Testis (tissue), 3 donors: ENCODE results near the gene NPAS3. TPM values are rescaled to one million over a fixed set of nuclear protein-coding genes. Genes with fewer than 3 reads are reported as not detected.

Source experiments
- DNase-seq: peaks from one replicate; pipeline ENCODE4 v3.0.0-alpha.2; 2019
- H3K27ac ChIP-seq, 2 donors: fragments of 200-600 bp; sonication (generic); one replicate each; pipeline ENCODE4 v1.5.1; 2019
- H3K27me3 ChIP-seq: fragments of 200-600 bp; sonication (generic); one replicate; pipeline ENCODE4 v1.5.1; 2019
- H3K36me3 ChIP-seq: fragments of 200-600 bp; sonication (generic); one replicate; pipeline ENCODE4 v1.5.1; 2017; ENCODE audit warnings: low read depth; ENCODE audit errors: missing control alignments
- H3K4me1 ChIP-seq: fragments of 200-600 bp; sonication (generic); one replicate; pipeline ENCODE4 v1.5.1; 2019
- H3K4me3 ChIP-seq, 2 donors: fragments of 200-600 bp; sonication (generic); one replicate each; pipeline ENCODE4 v1.5.1; 2017 to 2019
- H3K9me3 ChIP-seq: fragments of 200-600 bp; sonication (generic); one replicate; pipeline ENCODE4 v1.5.1; 2017
- POLR2A ChIP-seq: fragments of 450-650 bp; IDR thresholded peaks from one replicate; pipeline ENCODE4 v1.6.1; 2017; ENCODE audit warnings: antibody characterized with exemption, mild to moderate bottlenecking, moderate library complexity
- WGBS, 2 donors: methylation state at CpG; one replicate each; pipeline ENCODE4 v1.1.5; 2018; 5-methylcytosine and 5-hydroxymethylcytosine counted together
- intact Hi-C: fragments of 100-400 bp; cut with DNase I; formaldehyde crosslinking; loops from one replicate; pipeline ENCODE4 v1.15.1; 2023; ENCODE audit warnings: low total_unique reads
- polyA plus RNA-seq: library from polyadenylated mRNA; stranded (reverse); fragments of 350-450 nt; fragmentation: Illumina TruSeq; extraction: RNeasy Lipid Tissue Mini Kit (QIAGEN cat#74804); gene quantifications from one replicate; pipeline ENCODE4 v1.2.3, GENCODE V29; 2014; ENCODE audit warnings: low read depth, low replicate concordance; ENCODE audit not compliant: insufficient read depth
- total RNA-seq, 2 donors: library from RNA; depleted of rRNA; stranded (reverse); fragments of >200 nt; gene quantifications; one replicate each; pipeline ENCODE4 v1.2.3, GENCODE V29; 2016
- TF ChIP-seq, protein P1 (sequence below), 3 experiments: fragments of 450-650 bp in 2 of 3; fragments of 200-600 bp in 1 of 3; sonication (generic) in 1 of 3; IDR thresholded peaks; one replicate each; pipeline ENCODE4 v1.5.1; 2016 to 2019; ENCODE audit warnings: antibody characterized with exemption in 3 of 3, mild to moderate bottlenecking in 2 of 3, moderate library complexity in 1 of 3

The NPAS3 gene
- total and polyA plus RNA-seq, 3 donors from 2014 or later: 1.1 to 3.7 (median 1.8) TPM

DNA sequence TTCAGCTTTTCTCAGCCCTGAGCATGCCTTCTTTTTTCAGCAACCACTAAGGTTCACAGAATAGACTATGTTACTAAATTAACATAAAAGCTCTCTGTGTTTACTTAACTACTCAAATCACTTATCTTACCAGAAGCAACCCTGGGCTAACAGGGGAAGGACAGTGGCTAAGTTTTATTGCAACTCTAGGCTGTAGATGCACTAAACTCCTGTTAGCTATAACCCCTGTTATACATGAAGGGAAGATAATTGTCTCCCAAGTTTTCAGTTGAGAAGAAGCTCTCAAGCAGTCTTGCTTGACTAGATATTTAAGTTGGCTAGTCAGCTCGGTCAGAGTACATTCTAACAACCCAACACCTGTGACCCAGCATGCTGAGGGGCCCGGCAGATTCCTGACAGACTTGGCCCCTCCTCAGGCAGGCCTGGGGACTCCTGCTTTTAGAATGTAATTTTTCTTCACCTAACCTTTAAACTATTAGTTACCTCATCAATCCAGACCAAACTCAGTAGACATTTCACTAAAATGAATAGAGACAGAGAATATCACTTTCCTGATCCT, 547.7 kb downstream of the NPAS3 start:
- no peak for DNase-seq
- TF ChIP-seq, protein P1, sequence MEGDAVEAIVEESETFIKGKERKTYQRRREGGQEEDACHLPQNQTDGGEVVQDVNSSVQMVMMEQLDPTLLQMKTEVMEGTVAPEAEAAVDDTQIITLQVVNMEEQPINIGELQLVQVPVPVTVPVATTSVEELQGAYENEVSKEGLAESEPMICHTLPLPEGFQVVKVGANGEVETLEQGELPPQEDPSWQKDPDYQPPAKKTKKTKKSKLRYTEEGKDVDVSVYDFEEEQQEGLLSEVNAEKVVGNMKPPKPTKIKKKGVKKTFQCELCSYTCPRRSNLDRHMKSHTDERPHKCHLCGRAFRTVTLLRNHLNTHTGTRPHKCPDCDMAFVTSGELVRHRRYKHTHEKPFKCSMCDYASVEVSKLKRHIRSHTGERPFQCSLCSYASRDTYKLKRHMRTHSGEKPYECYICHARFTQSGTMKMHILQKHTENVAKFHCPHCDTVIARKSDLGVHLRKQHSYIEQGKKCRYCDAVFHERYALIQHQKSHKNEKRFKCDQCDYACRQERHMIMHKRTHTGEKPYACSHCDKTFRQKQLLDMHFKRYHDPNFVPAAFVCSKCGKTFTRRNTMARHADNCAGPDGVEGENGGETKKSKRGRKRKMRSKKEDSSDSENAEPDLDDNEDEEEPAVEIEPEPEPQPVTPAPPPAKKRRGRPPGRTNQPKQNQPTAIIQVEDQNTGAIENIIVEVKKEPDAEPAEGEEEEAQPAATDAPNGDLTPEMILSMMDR (IDR thresholded peaks at IDR 0.05): no peak
- no peak for TF ChIP-seq POLR2A
- Histone ChIP-seq H3K27ac (no peak overlapping the region), H3K4me1 (no peaks in the 10 kb centered on the region), H3K27me3 (no peaks in the 10 kb centered on the region), H3K4me3 (no peak overlapping the region), H3K9me3 (no peaks in the 10 kb centered on the region), H3K36me3 (no peaks in the 10 kb centered on the region)
- WGBS, 2 donors: 80 to 81% methylated on average over 2 of the region's 2 CpGs
- intact Hi-C loops: no loop called here

DNA sequence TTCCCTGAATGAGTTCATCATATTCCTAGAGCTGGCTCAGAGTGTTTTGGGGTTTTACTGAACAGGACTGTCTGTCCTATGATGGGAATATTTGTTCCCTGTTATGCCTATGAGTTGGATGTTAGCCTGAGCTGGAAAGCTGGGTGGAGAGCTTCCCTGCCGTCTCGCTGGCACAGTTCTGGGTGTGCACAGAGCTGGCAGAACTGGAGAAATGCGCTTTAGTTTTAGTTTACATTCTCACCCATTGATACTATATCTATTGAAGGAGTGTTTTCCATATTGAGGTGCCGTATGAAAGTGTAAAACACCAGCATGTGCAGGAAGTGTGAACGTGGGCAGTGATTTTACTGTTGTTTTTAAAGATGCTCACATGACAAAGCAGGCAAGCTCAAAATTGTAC, 549.9 kb downstream of the NPAS3 start:
- no peaks in the 10 kb centered on the region for H3K4me1 ChIP-seq
- no peaks in the 10 kb centered on the region for H3K9me3 ChIP-seq
- no peak for TF ChIP-seq POLR2A
- TF ChIP-seq, protein P1 (IDR thresholded peaks at IDR 0.05): no peak
- intact Hi-C loops: no loop called here
- no peak for DNase-seq
- no peak overlapping the region for H3K27ac ChIP-seq
- no peaks in the 10 kb centered on the region for H3K27me3 ChIP-seq
- H3K36me3 ChIP-seq: no peaks in the 10 kb centered on the region
- no peak overlapping the region for H3K4me3 ChIP-seq
- 70 to 74% methylated on average over 5 of the region's 5 CpGs for WGBS, 2 donors

DNA sequence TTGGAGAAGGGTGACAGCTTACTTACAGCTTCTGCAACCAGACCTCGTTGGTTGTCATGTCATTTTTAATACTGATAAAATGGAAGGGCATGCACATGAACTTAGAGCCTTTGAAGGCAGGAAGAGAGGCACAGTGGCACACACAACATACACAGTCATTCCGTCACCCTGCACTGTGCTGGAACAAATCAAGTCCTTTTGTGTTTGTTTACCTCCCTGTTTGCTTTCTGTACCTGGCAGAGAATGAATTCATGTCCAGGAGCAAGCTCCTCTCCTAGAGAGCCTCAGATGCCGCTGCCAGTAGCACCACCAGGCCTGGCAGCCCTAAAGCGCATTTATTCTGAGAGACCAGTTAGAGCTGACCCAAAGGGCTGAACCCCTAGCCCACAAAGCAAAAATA, 551.9 kb downstream of the NPAS3 start:
- H3K27ac ChIP-seq: no peak overlapping the region
- H3K9me3 ChIP-seq: no peaks in the 10 kb centered on the region
- H3K36me3 ChIP-seq: no peaks in the 10 kb centered on the region
- H3K4me1 ChIP-seq: no peaks in the 10 kb centered on the region
- no peak overlapping the region for H3K4me3 ChIP-seq
- 86 to 94% methylated on average over 4 of the region's 4 CpGs for WGBS, 2 donors
- no peak for DNase-seq
- intact Hi-C loops: no loop called here
- TF ChIP-seq, protein P1 (IDR thresholded peaks at IDR 0.05): no peak
- no peak for TF ChIP-seq POLR2A
- H3K27me3 ChIP-seq: no peaks in the 10 kb centered on the region

DNA sequence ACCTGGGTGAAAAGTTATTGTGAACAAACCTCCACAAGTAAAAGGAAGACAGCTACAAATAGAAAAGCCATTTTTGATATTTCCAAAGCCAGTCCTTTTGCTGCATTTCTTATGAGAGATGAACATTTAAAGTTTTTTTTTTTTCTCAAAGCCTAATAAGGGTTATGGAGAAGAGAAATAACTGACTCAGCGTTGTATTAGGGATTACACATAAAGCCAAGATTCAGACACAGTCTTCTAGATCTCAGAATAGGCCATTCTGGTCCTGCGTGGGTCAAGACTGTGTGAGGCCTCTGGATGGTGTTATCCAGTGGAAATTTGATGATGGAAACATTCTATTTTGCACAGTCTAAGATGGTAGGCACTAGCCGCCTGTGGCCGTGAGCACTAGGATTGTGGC, 552.4 kb downstream of the NPAS3 start:
- H3K36me3 ChIP-seq: no peaks in the 10 kb centered on the region
- no peak for DNase-seq
- no peak overlapping the region for H3K27ac ChIP-seq
- H3K27me3 ChIP-seq: no peaks in the 10 kb centered on the region
- no peak overlapping the region for H3K4me3 ChIP-seq
- H3K4me1 ChIP-seq: no peaks in the 10 kb centered on the region
- H3K9me3 ChIP-seq: no peaks in the 10 kb centered on the region
- WGBS, 2 donors: 85 to 96% methylated on average over 4 of the region's 4 CpGs
- TF ChIP-seq, protein P1 (IDR thresholded peaks at IDR 0.05): no peak
- TF ChIP-seq POLR2A: no peak
- intact Hi-C loops: no loop called here

DNA sequence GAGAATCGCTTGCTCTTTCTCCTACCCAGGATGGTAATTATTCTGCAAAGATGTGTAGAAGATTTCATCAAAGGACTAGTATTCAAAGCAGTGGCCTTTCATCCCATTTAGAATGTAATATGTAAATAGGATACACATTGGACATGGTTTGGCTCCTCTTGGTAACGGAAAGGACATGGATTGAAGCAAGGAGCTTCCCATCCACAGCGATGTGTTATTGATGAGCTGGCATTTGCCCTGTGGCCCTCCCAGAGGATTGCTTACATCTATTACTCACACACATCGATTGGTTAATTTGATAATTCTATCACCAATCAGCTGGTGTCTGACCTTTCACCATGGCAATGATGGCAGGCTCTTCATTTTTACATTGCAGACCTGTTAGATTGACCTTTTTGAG, 553.8 kb downstream of the NPAS3 start:
- no peaks in the 10 kb centered on the region for H3K9me3 ChIP-seq
- H3K27me3 ChIP-seq: no peaks in the 10 kb centered on the region
- no peak overlapping the region for H3K4me3 ChIP-seq
- no peak overlapping the region for H3K27ac ChIP-seq
- 77 to 80% methylated on average over 4 of the region's 4 CpGs for WGBS, 2 donors
- intact Hi-C loops: no loop called here
- H3K4me1 ChIP-seq: no peaks in the 10 kb centered on the region
- DNase-seq: no peak
- no peaks in the 10 kb centered on the region for H3K36me3 ChIP-seq
- TF ChIP-seq POLR2A: no peak
- TF ChIP-seq, protein P1 (IDR thresholded peaks at IDR 0.05): no peak
